GM13976 (cell line): Measurements from ENCODE around the gene SEC61G.

Source experiments
- DNase-seq: peaks from one replicate; pipeline ENCODE4 v3.0.0; 2012; ENCODE audit warnings: low spot score
- CTCF ChIP-seq: IDR thresholded peaks from 2 replicates; pipeline ENCODE4 v1.5.1; 2012; ENCODE audit warnings: borderline replicate concordance, mild to moderate bottlenecking; ENCODE audit not compliant: insufficient read depth; ENCODE audit errors: extremely low read depth, missing control alignments, control extremely low read depth
- in situ Hi-C: fragments of 300-500 bp; cut with MboI; formaldehyde crosslinking; loops from one replicate; pipeline ENCODE4 v1.12.0; 2022; ENCODE audit warnings: low sequenced_read_pairs, mixed read lengths, inconsistent platforms; ENCODE audit not compliant: unreplicated experiment

SEC61G gene

GRCh38 chr7:54792383-54792782 lies 33.4 kb upstream of the SEC61G start:
- DNase-seq: no peak
- in situ Hi-C loops: no loop called here
- no peak for TF ChIP-seq CTCF

GRCh38 chr7:54788664-54789063 lies 29.7 kb upstream of the SEC61G start:
- peak; percentile 61 for DNase-seq
- in situ Hi-C loops: no loop called here
- TF ChIP-seq CTCF: peak; percentile 46

DNA sequence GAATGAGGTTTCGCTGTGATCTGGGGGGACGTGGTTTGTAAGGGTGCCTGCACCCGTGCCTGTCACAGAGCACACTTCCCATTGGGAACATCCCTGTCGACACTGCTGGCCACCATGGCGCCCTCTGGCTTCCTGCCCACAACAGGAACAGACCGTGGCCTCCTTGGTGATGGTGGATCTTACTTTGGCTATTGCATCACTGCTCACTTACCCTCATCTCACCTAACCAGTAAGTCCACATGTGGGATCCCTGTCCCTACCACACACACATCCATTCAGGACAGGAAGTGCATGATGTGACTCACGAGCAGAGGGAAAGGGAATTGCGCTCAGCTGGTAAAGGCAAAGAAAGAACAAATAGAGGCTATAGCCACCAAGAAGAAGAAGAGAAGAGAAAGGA lies 26.2 kb upstream of the SEC61G start:
- no peak for TF ChIP-seq CTCF
- in situ Hi-C loops: no loop called here
- no peak for DNase-seq

DNA sequence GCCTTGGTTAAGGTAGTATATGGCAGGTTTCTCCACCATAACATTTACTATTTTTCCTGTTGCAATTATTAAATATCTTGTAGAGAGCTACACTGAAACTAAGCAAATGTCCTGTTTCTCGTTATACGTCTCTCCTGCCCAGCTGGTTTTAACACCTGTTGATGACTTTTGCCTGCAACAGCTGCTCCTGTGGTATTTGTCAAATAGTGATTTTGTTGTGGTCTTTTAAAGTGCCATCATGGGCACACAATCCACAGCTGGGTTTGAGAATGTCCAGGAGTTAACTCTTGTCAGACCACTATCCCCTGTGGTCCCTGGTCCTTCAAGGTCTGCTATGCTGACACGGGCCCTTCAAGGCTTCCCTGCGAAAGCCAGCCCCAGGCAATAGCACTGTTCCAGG lies 24.9 kb upstream of the SEC61G start:
- no peak for TF ChIP-seq CTCF
- in situ Hi-C loops: no loop called here
- no peak for DNase-seq

- no peak for DNase-seq
- in situ Hi-C loops: no loop called here
- TF ChIP-seq CTCF: no peak
Measured at GRCh38 chr7:54782829-54783228, 23.8 kb upstream of the SEC61G start.

DNA sequence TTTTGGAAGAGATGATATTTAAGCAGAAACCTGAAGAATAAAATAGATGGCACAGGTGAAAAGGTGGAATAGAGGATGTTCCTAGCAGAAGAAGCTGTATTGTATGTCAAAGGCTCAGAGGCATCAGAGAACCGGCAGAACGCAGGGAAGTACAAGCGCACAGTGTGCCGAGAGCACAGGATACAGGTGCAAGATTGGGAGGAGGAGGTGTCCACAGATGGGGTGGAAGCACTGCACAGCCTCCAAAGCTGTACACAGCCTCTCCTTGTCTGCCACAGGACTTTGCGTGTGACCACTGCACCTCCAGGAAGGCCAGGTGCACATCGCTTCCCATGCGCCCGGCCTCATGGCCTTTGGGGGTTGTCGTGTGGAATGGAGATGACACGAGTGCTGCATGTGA lies 23.3 kb upstream of the SEC61G start:
- no peak for TF ChIP-seq CTCF
- DNase-seq: no peak
- in situ Hi-C loops: no loop called here
